IPS DF 19.7 (cell line): ENCODE results near the gene SLC13A4.
A peak's percentile ranks its signal among the peaks of the same experiment; 100 is the strongest.
"Not testable (repeated sequence)": the region's sequence is repeated elsewhere in the genome, so short reads cannot be mapped to it uniquely, and the experiment has no call there.

Source experiments
- DNase-seq: peaks from one replicate; pipeline ENCODE4 v3.0.0-alpha.2; 2013; ENCODE audit warnings: low read depth, low spot score

The SLC13A4 gene

DNA sequence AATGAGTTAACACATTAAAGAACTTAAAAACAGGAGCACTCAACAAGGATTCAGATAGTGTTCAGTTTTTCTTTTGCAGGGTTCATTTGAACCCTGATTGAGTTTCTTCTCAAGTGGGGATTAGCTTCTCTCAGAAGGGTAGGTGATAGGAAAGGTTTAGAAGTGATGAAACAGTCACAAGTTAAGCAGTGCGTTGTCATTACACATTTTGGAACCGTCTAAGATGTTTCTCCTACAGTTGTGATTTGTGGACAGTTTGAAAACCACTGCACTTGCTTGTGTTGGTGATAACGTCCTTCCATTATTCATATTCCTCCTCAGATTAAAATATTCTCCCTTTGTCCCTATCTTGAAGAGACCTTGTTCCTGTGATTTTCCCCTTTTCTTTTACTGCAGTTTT lies 62.9 kb downstream of the SLC13A4 start:
- no peak for DNase-seq

DNA sequence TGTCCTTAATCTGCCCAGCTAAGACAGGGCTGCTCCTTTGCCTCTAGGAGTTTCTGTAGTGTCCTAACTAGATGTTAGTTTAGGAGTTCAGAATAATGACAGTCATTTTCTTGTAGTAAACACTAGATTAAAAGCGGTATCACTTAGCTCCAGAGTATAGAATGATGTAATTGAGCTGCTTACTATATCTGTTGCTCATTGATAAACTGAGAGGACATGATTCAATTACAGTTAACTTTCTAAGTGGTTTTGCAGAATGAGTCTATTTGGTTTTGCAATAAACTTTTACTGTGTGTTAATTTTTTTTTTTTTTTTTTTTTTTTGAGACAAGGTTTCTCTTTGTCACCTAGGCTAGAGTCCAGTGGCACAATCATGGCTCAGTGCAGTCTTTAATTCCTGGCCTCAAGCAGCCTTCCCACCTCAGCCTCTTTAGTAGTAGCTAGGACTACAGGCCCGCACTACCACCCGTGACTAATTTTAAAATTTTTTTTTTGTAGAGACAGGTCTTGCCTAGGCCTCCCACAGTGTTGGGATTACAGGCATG lies 63.9 kb downstream of the SLC13A4 start:
- no peak for DNase-seq

DNA sequence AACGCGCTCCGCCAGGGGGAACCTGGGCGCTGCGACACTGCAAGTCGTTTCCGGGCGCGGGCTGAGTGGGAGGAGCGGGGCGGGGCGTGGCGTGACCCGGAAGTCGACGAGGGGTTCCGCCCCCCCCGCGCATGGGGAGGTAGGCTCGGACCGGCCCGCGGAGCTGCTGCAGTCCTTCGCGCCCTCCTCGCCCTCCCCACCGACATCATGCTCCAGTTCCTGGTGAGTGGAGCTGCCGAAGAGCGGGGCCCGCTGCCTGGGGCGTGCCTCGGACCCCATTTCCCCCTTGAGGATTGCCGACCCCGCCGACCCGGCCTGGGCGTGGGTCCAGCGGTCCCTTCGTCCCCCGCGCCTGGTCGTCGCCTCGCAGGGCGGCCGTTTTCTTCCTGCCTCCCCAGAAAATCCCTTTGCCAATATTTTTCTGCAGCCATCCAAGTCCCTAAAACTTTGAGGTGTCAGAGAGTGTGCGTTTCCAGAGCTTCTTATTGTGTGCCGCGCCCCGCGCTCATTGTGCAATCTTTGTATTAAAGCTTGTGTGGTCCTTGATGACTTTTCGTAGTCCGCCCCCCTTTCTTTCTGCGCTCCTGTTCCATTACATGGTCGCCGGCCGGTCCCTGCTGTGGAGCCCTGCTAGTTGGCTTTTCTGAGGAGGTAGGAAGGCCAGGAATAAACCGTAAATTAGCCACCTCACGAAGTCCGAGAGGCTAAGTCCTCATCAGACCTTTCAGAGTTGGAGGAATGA lies 65.4 kb downstream of the SLC13A4 start, which contains the start of gene STMP1:
Gene STMP1, plus strand, starts transcription at position 142 of the 742 bp plus-strand sequence.
- DNase-seq, result peak; percentile 63

DNA sequence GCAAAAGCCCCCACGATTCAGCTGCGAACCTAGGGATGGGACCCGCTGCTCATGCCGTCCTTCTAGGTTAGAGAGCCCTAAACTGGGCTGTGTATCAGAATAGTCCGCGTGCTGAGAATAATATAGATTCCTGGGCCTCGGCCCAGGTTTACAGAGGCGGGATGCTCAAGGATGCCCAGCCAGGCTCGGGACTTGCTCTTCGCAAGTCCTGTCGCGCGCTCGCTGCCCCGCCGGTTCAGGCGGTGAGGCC lies 65.9 kb downstream of the SLC13A4 start:
- no peak for DNase-seq

DNA sequence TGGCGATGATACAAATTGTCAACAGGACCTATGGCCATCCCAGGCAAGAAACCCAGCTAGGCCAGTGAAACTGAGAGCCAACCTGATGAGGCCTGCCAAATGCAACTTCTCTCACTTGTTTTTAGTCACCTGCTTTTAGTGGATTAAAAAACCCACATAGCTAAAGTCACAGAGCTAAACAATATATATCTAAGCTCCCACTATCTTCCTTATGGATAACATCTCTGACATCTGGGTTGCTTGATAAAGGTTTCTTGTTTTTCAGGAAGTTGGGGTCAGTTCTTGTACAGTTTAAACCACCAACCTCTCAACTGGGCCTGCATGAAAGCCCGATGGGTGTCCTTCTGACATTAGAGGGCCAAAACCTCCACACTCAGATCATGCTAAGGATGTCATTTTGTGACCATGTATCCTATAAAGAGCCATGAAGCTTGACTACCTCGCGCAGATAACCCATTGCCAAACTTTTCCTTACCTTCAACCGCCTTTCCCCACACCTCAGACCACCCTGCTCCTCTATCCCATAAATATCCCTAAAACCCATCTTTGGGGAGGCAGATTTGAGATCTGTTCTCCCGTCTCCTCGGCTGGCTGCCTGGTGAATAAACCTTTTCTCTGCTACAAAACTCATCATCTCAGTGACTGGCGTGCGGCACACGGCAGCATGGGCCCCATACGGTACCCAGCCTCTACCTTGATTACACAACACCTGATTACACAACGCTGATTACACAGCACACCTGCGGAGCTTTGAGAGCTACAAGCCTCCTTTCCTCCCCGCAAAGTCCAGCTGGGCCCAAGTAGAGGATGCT lies 66.5 kb downstream of the SLC13A4 start:
- no peak for DNase-seq

DNA sequence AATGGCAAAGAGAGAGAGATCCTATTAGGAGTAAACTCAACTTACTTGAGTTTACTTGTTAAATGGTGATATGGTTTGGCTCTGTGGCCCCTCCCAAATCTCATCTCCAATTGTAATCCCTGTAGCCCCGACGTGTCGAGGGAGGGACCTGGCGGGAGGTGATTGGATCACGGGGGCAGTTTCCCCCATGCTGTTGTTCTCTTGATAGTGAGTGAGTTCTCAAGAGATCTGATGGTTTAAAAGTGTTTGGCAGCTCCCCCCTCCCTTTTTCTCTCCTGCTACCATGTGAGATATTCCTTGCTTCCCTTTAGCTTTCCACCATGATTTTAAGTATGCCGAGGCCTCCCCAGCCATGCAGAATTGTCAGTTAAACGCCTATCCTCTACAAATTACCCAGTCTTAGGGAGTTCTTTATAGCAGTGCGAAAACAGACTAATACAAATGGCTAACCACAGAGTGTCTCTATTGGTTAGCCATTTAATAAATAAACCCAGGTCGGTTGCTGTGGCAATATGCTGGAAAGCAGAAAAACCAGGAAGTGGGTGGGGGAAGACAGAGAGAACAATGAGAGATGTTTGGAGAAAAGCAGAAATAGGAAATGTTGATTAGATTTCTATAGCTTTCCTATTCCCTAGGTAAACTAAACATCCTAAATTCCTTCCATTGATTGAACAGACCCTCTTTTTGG lies 68.7 kb downstream of the SLC13A4 start:
- no peak for DNase-seq

DNA sequence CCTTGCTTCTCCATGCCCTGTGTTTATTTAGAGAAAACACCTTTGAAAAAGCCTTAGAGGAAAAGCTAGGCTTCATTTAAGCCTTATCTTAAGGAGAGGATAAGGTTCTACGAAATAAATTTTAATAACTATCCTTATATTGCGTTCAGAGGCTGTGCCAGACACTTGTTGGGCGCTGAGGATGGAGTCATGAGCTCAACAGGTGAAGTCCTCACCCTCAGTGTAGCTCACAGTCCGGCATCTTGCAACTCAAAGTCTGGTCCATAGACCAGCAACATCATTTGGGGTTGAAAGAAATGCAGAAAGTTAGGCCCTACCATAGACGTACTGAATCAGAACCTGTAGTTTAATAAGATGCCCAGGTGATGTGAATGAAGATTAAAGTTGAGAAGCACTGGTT lies 69.4 kb downstream of the SLC13A4 start:
- no peak for DNase-seq

DNA sequence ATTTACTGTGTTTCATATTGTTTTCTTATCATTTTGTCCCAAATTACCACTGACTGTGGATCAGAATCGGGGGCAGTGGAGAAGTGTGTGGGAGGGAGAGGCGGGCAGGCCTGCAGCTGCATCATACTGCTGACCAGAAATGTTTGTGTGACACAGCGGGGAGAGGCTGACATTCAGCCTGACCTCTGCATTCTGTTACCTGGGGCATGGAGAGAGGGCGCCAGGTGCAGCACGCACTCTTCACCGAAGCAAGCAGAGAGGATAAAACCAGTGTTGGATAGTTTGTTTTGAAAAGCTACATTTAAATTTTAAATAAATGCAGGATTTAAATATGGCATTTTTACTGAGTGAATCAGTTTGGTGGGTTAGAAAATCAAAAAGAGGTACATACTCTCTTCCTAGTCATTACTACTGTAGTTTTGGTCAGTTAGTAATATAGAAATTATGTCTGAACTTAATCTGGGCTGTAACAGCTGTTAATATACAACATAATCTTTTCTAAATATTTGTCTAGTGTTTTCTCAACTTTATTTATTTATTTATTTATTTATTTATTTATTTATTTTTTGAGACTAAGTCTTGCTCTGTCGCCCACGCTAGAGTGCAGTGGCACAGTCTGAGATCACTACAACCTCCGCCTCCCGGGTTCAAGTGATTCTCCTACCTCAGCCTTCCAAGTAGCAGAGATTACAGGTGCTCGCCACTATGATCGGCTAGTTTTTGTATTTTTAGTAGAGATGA lies 74.5 kb downstream of the SLC13A4 start:
- DNase-seq, result no peak

DNA sequence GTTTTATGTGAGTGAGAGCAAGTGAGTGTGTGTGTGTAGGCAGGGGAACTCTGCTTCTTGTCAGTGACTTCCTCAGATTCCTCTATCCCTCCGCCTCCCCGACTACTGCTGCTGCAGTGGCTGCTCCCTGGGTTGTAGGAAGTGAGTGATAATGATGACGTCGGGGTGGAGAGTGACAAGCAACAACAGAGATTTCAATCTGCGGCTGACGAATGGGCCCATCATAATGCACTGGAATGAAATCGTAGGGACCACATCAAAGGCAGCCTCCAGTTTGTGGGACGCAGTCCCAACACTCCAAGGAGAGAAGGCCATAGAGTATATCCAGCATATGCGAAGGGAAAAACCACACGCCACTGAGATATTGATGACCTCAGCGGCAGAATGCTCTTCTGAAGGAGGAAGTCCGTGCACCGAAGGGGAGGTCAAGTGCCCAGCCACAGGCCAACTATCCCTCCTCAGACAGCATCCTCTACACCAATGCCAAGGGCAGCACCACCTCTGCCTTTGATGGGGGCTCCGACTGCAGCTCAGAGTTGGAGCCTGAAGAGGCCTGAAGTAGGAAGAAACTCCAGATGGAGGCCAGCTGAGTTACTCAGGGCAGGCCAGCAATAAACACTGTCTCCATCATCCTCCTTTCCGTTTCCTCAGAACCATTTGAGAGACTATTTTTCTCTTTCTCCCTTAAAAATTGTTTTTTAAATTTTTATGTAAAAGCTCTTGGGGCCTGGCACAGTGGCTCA lies 77.0 kb downstream of the SLC13A4 start:
- no peak for DNase-seq

DNA sequence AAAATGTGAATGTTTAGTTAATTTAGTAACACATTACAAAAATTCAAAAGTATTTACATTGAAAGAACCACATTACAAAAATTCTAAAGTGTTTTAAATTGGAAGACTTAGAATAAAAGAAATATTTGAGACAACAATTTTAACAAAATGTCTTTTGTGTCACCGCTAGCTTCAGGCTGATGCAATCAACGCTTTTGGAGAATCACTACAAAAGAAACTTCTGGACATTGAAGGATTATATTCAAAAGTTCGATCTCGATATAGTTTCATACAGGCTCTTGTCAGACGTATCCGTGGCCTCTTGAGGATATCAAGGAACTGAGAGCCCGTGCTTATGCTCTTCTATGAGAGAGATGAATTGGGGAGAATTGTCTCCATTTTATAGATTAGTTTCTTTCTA lies 79.8 kb downstream of the SLC13A4 start:
- no peak for DNase-seq

DNA sequence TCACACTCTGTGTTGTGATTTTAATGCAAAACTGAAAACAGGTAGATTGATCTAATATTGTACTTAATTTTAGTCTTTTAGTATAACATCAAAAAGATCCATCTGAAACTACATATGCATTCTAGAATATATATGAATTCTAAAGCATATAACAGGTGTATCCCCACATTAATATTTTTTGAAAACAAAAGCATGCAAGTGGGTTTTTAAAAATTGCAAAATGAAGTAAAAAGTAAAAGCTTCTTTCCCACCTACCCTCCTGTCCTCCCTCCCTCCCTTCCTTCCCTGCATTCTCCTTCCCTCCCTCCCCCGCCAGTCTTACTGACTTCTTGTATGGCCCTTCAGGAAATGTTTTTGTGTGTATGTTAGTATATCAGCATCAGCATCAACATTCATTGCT lies 80.2 kb downstream of the SLC13A4 start:
- no peak for DNase-seq

DNA sequence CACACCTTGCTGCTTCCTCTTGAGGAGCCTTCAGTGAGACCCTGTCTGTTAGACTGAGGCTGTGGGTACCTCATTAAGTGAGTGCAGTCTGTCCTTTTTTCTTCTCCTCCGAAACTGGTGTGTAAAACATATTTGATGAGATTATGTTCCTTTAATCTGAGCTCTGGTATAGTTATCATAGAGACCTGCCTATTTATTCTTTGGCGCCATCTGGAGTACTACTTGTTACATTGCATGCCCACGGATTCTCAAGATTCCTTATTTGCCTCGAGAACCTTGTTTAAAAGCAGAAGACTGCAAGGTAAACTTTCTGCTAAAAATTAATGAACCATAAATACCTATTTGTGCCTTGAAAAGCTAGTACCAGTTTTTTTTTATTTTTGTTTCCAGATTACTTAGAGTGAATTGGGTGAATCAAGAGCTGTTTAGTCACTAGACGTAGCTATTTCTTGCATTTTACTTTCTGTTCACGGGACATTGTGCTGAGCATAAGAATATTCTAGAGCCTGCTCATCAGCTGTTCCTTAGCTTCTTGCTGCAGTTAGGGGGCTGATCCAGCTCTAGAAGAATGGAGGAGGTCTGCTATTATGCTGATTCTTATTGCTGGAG lies 82.6 kb downstream of the SLC13A4 start:
- DNase-seq, result no peak

DNA sequence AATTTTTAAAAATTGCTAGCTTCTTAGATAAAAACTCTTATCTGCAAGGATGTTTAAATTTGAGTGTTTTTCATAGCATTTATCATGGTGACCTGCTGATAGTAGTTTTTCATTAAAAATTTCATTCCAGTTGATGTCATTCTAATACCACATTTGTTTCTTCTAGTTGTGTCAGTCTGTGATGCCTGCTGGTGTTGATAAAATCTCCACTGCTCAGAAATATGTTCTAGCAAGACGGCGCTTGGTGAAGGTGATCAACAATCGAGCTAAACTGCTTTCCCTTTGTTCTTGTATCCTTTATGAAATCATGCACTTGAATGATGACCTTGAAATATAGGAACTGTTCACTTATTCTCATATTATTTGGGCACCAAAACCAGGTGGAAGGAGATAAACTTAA lies 83.3 kb downstream of the SLC13A4 start:
- DNase-seq, result no peak

DNA sequence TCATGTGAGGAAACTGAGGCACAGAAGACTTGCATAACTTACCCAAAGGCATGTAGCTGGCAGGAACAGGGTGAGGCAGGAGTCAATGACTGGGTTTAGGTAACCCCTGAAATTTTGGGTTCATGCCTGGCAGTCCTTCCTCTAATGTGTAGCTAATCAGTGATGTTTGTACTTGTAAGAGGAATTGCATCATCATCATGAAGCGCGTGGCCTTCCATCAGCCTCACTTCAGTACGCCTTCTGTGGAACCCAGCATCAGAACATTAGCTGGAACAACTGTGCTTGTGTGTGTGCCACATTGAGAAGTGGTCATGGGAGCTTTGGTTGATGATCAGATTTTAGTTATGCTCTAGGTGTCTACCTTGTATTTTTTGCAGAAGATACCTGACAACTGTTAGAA lies 83.8 kb downstream of the SLC13A4 start:
- no peak for DNase-seq

DNA sequence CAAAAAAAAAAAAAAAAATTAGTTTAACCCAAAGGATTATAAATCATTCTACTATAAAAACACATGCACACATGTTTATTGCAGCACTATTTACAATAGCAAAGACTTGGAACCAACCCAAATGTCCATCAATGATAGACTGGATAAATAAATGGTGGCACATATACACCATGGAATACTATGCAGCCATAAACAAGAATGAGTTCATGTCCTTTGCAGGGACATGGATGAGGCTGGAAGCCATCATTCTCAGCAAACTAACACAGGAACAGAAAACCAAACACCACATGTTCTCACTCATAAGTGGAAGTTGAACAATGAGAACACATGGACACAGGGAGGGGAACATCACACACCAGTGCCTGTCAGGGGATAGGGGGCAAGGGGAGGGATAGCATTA lies 88.3 kb downstream of the SLC13A4 start:
- not testable (repeated sequence) for DNase-seq

DNA sequence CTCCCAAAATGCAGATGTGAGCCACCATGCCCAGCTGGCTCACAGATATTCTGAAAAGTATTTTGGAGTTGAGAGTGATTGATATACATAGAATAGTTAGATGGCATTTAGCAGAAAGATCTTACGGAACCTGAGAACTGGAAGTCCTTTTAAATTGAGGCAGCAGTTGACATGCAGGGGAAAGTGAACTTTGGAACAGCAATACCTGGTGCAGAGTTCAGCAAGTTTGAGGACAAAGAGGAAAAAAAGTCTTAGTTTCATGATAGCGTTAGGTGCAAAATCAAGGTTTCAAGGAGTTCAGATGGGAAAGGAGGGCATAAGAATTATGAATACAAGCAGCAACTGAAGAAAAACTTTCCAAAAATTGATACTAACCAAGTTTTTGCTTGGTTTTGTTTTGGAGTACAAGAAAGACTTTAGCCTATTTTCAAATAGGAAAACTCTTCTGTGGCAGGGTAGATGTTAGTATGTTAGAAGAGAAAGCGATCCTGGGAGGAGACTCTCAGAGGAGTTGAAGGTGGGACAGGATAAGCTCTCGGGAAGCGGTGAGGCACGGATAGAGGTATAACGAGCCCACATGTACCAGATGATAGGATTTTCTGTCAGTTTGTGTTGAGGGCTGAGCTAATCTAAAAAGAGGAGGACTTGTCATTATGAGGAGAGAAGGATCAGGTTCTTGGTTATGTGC lies 93.7 kb downstream of the SLC13A4 start:
- DNase-seq, result no peak
